Measurements from ENCODE around the gene PLEKHG2.

Gene PLEKHG2

GRCh38 chr19:39407660-39408391 lies 4.6 kb upstream of the PLEKHG2 start:
- FAIRE-seq = no peak

GRCh38 chr19:39408392-39409207 lies 3.9 kb upstream of the PLEKHG2 start:
- FAIRE-seq = no peak

GRCh38 chr19:39409208-39410016 lies 3.1 kb upstream of the PLEKHG2 start:
- FAIRE-seq = no peak

DNA sequence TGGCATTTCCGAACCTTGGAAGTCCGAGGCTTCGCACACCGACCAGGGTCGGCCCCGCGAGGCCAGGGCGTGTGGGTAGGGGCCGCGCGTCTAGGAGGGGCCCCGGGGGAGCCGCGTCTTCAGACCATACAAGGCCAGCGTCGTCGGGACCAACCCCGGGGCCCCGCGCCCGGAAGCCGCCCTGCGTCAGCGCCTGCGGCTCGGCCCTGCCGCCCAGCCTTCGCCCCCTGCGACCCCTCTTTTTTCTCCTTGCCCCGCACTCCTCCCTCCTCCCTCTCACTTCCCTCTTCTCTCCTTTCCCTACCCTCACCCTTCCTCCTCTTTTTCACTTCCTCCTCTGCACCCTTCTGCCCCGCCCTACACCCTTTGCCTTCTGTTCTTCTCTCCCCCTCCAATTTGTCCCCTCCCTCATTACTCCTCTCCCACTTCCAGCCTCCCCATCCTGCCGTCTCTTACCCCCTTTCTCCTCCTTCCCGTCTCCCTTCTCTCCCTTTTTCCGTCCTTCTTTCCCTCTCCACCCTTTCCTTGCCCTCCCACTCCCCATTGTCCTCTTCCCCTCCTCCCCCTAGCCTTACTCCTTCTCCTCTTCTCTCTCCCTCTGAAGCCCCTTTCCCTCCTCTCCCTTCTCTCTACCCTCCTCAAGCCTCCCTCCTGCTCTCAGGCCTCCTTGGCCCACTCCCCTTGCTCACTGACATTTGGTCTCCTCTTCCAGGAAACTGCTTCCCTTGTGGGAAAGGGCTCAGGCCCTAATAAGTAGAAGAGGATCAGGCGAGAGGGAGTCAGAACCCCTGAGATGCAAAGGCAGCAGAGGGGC lies 2.2 kb upstream of the PLEKHG2 start:
- FAIRE-seq = no peak

GRCh38 chr19:39410831-39411080 lies 1.7 kb upstream of the PLEKHG2 start:
- no peak for FAIRE-seq

DNA sequence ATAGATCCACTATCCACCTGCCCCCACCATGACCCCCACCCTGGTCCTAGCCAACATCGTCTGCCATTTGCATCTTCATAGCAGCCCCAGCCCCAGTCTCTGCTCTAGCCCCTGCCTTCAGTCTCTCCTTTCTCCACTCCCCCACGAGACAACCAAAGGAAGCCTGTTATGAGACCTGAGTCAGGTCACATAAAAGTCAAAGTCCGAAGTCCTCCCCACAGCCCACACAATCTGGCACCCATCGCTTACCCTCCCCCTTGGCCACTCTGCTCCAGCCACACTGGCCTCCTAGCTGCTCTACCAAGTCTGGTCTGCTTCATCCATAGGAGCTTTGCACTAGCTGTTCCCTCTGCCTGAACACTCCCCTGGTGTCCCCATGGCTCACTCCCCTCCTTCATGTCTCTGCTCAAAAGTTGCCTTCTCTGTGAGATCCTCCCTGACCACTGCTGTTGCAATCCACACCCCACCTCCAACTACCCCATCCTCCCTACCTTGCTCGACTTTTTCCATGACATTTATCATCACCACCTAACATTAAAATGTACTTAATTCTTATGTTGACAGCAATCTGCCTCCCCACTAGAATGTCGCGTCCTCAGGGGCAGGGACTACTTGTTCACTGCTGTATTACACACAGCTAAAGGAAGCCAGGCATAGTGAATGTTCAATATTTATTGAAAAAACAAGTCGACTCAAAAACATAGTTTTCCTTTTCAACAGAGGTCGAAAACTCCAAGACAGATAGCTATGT lies 1.2 kb upstream of the PLEKHG2 start:
- no peak for FAIRE-seq

DNA sequence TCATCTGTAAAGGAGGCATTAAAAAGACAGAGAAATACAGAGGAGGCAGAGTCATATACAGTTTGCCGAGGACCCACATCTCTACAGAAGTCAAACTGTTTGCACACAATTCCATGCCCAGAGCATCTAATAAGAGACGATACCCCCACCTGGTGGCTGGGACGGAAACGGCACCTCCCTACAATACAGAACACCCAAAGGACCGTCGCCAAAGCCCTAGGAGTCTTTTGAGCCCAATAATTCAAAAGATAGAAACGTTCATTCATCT lies 703 bp upstream of the PLEKHG2 start:
- no peak for FAIRE-seq

DNA sequence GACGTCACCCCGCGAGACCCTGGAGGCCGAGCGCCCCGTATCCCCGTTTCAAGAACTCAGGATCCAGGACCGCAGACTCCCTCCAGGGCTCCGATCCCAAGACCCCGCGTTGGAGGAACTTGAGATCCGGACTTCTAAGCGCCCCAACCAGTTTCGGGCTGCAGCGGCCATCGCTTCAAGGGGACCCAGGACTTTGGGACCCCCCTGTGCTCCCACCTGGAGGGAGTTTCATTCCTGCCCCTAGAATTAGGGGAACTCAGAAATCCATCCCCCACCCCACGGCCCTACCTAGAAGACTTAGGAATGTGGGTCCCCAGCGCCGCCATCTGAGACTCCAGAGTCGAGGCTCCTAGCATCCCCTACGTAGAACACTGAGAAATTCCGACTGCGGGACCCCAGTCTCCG lies 400 bp downstream of the PLEKHG2 start:
- no peak for FAIRE-seq

DNA sequence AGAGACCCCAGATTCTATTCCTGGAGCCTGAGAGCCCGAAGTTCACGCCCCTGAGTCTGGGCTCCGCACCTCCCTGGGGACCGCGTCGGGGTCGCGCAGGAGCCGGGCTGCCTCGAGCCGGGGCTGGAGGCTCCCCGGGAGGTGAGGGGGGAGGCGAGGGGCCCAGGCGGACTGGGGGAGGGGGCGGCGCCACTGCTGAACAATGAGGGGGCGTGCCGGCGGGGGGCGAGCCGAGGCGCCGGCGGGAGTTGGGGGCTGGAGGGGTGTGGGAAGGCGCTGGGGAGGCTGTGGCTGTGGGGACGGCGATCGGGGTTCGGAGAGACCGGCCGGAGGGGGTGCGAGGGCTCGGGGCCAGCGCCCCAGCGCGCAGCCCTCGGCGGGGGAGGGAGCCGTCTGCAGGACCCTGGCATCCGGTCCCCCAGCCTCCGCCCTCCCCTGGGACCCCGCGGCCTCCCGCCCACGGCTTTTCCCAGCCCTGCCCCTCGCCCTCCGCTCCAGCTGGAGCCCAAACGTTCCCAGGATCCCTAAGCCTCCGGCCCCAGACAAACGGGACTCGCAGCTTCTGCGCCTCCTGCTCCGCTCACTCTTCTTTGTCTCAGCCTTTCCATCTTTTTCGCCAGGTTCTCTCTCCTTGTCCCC lies 922 bp downstream of the PLEKHG2 start:
- no peak for FAIRE-seq

- FAIRE-seq = no peak
These were observed 1.6 kb downstream of the PLEKHG2 start for GRCh38 chr19:39413911-39414608.

DNA sequence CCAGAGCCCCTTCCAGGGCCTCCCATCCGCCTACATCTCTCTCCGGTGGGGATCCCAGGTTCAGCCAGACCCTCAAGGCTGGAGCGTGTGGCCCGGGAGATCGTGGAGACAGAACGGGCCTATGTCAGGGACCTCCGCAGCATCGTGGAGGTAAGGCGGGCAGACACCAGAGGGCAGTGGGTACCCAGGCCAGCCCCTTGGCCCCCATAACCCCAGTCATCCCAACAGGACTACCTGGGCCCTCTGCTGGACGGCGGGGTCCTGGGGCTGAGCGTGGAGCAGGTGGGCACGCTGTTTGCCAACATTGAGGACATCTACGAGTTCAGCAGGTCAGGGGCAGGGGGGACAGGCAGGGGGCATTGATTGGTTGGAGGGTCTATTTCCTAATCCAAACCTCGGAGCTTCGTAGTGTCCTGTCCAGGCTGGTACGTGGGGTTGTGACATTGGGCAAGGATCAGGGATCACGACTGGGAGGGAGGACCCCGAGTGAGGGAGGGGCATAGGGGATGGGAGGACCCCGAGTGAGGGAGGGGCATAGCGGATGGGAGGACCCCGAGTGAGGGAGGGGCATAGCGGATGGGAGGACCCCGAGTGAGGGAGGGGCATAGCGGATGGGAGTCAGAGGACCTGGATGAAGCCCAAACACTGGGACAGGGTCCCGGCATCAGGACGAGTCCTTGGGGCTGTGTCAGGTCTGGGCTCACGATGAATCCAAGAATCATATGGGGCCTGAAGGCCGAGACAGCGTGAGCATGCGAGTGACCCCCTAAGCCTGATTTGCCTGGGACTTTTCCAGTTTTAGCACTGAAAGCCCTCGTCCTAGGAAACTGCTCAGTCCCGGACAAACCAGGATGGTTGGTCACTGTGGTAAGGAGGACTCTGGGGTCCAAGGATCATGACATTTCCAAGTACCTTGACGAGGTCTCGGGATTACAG lies 2.9 kb downstream of the PLEKHG2 start:
- no peak for FAIRE-seq

DNA sequence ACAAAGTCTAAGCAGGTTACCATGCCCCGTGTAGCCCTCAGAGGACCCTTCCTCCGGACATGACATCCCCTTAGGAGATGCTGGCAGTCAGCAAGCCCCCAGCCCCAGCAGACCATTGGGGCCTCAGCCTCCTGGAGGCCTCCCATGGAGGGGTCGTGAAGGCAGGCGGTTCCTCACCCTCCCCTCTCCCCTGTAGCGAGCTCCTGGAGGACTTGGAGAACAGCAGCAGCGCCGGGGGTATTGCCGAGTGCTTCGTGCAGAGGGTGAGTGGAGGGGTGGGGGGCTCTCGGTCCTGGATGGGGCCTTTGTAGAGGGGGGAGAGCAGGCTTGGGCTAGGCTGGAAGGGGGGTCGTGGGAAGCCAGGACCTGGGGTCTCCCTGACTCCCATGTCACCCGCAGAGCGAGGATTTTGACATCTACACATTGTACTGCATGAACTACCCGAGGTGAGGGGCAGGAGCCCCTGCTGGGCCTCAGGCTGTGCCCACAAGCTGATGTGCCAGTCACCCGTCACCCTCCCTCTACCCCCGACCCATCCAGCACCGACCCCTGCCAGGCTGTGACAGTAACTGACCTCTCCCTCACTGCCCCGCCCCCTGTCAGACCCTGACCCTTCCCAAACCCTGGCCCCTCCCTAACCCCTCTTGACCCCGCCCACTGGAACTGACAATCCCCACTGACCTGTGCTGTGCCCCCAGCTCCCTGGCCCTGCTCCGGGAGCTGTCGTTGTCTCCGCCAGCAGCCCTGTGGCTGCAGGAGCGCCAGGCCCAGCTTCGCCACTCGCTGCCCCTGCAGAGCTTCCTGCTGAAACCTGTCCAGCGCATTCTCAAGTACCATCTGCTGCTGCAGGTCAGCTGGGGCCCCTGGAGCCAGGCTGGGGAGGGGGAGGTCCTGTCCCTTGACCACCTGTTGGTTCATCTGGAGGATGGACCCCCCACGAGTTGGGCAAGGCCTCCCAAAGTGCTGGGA lies 4.0 kb downstream of the PLEKHG2 start:
- no peak for FAIRE-seq

DNA sequence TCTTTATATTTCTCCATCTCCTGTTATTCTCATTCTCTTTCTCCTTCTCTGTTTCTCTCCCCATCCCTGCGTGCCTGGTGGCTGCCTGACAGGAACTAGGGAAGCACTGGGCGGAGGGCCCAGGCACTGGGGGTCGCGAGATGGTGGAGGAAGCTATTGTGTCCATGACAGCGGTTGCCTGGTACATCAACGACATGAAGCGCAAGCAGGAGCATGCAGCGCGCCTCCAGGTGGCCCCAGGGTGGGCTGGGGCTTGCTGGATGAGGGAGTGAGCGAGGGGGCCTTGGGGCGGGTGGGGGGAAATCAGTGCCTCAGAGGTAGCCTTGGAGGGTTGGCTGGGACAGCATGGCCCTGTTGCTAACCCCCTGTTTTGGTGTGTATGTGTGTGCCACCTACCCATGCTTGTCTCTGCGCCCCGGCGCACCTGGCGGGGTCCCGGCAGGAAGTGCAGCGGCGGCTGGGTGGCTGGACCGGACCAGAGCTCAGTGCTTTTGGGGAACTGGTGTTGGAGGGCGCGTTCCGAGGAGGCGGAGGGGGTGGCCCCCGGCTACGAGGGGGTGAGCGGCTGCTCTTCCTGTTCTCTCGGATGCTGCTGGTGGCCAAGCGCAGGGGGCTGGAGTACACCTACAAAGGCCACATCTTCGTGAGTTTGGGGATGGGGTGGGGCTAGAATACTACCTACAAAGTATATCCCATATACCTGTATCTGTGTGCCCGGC lies 5.2 kb downstream of the PLEKHG2 start:
- no peak for FAIRE-seq

- no peak for FAIRE-seq
These were observed 6.5 kb downstream of the PLEKHG2 start for GRCh38 chr19:39419003-39419402.

GRCh38 chr19:39420769-39421168 lies 8.3 kb downstream of the PLEKHG2 start:
- FAIRE-seq = no peak

GRCh38 chr19:39422020-39422419 lies 9.6 kb downstream of the PLEKHG2 start:
- no peak for FAIRE-seq

DNA sequence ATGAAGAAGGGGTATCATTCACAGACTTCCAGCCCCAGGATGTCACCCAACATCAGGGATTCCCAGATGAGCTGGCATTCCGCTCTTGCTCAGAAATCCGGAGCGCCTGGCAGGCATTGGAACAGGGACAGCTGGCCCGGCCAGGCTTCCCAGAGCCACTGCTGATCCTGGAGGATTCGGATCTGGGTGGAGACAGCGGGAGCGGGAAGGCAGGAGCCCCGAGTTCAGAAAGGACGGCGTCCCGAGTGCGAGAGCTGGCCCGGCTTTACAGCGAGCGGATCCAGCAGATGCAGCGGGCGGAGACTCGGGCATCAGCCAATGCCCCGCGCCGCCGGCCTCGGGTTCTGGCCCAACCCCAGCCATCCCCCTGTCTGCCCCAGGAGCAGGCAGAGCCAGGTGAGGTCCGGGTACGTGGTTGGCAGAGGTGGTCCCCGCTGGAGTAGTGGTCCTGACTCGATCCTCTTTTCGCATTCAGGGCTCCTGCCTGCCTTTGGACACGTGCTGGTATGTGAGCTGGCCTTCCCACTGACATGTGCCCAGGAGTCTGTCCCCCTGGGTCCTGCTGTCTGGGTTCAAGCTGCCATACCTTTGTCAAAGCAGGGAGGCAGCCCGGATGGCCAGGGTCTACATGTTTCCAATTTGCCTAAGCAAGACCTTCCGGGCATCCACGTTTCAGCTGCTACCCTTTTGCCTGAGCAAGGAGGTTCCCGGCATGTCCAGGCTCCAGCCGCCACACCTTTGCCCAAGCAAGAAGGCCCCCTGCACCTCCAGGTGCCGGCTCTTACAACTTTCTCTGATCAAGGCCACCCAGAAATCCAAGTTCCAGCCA lies 11.0 kb downstream of the PLEKHG2 start:
- FAIRE-seq = no peak

Measured in A204.1 (cell line).